Gastroesophageal sphincter (tissue), 4 donors: ENCODE measurements around the gene LSAMP. TPM values are rescaled to one million over a fixed set of nuclear protein-coding genes. Genes with fewer than 3 reads are reported as not detected.

Experiments used
- ATAC-seq: fragments of 150-250 bp; one replicate; pipeline ENCODE4 v1.9.1; 2016; ENCODE audit warnings: mild to moderate bottlenecking, moderate library complexity
- H3K27ac ChIP-seq, 4 donors: fragments of 200-600 bp; sonication (generic) in 3 of 4; 1 replicate in 3 of 4; 2 replicates in 1 of 4; pipeline ENCODE4 v1.5.1; 2016 to 2019
- H3K27me3 ChIP-seq: fragments of 200-600 bp; sonication (generic); one replicate; pipeline ENCODE4 v1.5.1; 2019
- H3K36me3 ChIP-seq, 2 donors: fragments of 200-600 bp; sonication (generic); one replicate each; pipeline ENCODE4 v1.5.1; 2019; ENCODE audit warnings: control low read depth in 1 of 2
- H3K4me1 ChIP-seq, 3 donors: fragments of 200-600 bp; sonication (generic); 1 replicate in 2 of 3; 2 replicates in 1 of 3; pipeline ENCODE4 v1.5.1; 2016 to 2019; ENCODE audit warnings: control low read depth in 2 of 3
- H3K4me3 ChIP-seq, 2 donors: fragments of 200-600 bp; sonication (generic); one replicate each; pipeline ENCODE4 v1.5.1; 2019; ENCODE audit warnings: mild to moderate bottlenecking in 1 of 2, moderate library complexity in 1 of 2
- H3K9me3 ChIP-seq, 3 donors: fragments of 200-600 bp; sonication (generic); one replicate each; pipeline ENCODE4 v1.5.1; 2017 to 2019; ENCODE audit warnings: control low read depth in 2 of 3
- EP300 ChIP-seq: sonication (generic); formaldehyde crosslinking; IDR thresholded peaks from one replicate; pipeline ENCODE4 v1.6.1; 2017; ENCODE audit warnings: antibody characterized with exemption, mild to moderate bottlenecking
- POLR2A ChIP-seq, 2 donors: fragments of 450-650 bp; IDR thresholded peaks; one replicate each; pipeline ENCODE4 v1.6.1; 2017; ENCODE audit warnings: antibody characterized with exemption in 2 of 2, mild to moderate bottlenecking in 2 of 2, moderate library complexity in 1 of 2
- POLR2AphosphoS5 ChIP-seq: sonication (generic); formaldehyde crosslinking; IDR thresholded peaks from one replicate; pipeline ENCODE4 v1.6.1; 2017; ENCODE audit warnings: antibody characterized with exemption
- WGBS, 2 donors: methylation state at CpG; one replicate each; pipeline ENCODE4 v1.1.5; 2018; ENCODE audit warnings: low coverage in 1 of 2; 5-methylcytosine and 5-hydroxymethylcytosine counted together
- total RNA-seq, 4 donors: library from RNA; depleted of rRNA; stranded (reverse); fragments of >200 nt; gene quantifications; one replicate each; pipeline ENCODE4 v1.1.0, GENCODE V29; 2016
- TF ChIP-seq, protein P1 (sequence below), 4 experiments: fragments of 200-600 bp in 2 of 4; fragments of 450-650 bp in 2 of 4; sonication (generic) in 1 of 4; IDR thresholded peaks; one replicate each; pipeline ENCODE4 v1.5.1; 2017 to 2019; ENCODE audit warnings: antibody characterized with exemption in 4 of 4, mild to moderate bottlenecking in 2 of 4, moderate library complexity in 2 of 4

LSAMP gene
- total RNA-seq, 4 donors from 2014 or later: 1.5 to 9.3 (median 3.6) TPM

DNA sequence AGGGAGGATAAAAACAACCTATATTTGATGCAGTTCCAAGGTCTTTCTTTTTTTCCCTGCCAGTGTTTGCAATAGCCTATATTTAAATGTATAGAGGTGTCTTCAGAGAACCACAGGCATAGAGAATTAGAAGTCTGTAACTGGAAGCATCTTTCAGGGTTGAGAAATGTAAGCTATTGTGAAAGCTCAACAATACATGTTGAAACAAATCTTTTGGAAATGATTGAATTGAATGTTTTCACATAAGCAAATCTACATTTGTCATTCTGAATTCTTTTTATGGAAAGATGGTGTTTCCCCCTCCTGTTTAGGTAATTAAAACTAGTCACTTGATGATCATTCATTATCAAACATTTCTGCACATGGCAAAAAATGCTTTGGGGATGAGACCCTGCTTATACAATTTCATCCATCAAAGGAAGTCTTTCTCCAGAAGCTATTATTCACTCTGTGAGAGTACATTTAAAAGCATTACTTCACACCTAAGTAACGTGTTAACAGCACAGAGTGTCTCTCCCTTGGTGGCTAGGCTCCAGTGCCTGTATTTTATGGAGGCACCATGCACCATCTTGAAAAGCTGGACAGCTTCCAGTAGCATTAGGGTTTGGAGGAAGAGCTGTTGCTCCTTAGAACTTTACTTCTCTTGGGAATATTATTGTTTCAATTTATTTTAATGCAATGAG lies 406.2 kb downstream of the LSAMP start:
- Histone ChIP-seq H3K27ac (no peak overlapping the region), H3K9me3 (no peaks in the 10 kb centered on the region), H3K4me1 (no peaks in the 10 kb centered on the region), H3K4me3 (no peak overlapping the region), H3K36me3 (no peaks in the 10 kb centered on the region), H3K27me3 (no peaks in the 10 kb centered on the region)
- no peak for ATAC-seq
- TF ChIP-seq, protein P1, sequence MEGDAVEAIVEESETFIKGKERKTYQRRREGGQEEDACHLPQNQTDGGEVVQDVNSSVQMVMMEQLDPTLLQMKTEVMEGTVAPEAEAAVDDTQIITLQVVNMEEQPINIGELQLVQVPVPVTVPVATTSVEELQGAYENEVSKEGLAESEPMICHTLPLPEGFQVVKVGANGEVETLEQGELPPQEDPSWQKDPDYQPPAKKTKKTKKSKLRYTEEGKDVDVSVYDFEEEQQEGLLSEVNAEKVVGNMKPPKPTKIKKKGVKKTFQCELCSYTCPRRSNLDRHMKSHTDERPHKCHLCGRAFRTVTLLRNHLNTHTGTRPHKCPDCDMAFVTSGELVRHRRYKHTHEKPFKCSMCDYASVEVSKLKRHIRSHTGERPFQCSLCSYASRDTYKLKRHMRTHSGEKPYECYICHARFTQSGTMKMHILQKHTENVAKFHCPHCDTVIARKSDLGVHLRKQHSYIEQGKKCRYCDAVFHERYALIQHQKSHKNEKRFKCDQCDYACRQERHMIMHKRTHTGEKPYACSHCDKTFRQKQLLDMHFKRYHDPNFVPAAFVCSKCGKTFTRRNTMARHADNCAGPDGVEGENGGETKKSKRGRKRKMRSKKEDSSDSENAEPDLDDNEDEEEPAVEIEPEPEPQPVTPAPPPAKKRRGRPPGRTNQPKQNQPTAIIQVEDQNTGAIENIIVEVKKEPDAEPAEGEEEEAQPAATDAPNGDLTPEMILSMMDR (IDR thresholded peaks at IDR 0.05): no peak
- no peak for TF ChIP-seq EP300
- TF ChIP-seq POLR2A (IDR thresholded peaks at IDR 0.05): no peak
- no peak for TF ChIP-seq POLR2AphosphoS5
- WGBS, 2 donors: 30 to 64% methylated on average over 1 of the region's 1 CpG

DNA sequence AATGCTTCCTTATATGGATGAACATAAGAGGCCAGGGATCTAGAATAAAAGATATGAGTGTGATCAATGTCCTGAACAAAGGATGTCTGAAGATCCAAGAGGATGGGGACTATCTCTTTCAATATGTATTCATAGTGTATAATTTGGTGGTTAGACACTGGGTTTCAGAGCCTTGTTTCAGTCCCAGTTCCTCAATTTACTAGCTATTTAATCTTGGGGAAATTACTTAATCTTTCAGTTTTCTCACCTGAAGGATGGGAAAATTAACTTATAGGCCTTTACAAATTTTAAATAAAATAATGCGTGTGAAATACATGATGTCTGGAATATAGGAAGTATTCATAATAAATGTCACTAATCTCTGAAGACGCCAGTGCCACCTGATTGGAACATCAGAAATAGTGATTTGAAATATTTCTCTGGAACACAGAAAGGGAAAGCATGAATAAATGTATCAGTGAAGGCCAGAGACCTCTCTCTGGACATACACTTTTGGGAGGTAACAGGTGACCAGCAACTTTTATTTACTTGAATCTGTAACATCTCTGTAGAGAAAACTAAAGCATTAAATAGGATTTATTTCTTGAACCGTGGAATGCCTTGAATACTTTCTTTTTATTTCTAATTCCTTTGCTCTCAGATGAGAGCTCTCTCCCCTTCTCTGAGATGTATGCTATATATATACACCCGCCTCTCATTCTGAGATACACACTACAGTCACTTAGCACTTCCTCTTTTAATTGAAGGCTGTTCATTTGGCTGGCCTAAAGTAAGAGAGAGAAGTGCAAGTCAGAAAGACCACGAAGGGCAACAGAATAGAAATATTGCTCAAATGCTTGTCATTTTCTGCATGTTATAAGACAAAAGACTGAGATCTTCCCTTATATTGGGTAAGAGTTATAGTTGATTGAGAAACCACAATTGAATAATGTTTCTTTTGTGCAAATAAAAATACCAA lies 407.1 kb downstream of the LSAMP start:
- no peak overlapping the region for H3K27ac ChIP-seq
- no peak for ATAC-seq
- H3K4me3 ChIP-seq: no peak overlapping the region
- H3K27me3 ChIP-seq: no peaks in the 10 kb centered on the region
- TF ChIP-seq, protein P1 (IDR thresholded peaks at IDR 0.05): no peak
- WGBS, 2 donors: 83% methylated on average over 5 of the region's 5 CpGs
- H3K9me3 ChIP-seq: no peaks in the 10 kb centered on the region
- H3K36me3 ChIP-seq: no peaks in the 10 kb centered on the region
- no peaks in the 10 kb centered on the region for H3K4me1 ChIP-seq

DNA sequence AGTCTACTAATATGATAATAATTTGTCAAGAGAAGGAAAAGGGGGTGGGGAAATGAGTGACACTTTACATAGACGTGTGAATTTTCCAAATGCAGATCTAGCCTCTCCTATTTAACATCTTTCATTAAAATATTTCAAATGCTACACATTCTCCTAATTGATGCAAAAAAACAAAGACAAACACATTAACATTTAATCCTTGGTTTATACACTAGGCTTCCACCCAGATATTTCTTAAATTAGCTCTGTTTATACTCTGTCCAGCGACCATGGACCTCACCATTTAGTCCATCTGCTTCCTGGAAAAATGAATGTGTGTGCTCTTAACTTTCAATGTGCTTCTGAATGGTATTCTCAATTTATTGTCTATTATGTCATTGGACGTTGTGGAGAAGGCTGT lies 409.9 kb downstream of the LSAMP start:
- no peak overlapping the region for H3K4me3 ChIP-seq
- no peaks in the 10 kb centered on the region for H3K9me3 ChIP-seq
- TF ChIP-seq POLR2AphosphoS5: no peak
- TF ChIP-seq EP300: no peak
- no peak for TF ChIP-seq POLR2A (IDR thresholded peaks at IDR 0.05)
- TF ChIP-seq, protein P1 (IDR thresholded peaks at IDR 0.05): no peak
- H3K36me3 ChIP-seq: no peaks in the 10 kb centered on the region
- WGBS, 2 donors: 41 to 60% methylated on average over 3 of the region's 3 CpGs
- no peak overlapping the region for H3K27ac ChIP-seq
- no peak for ATAC-seq
- H3K27me3 ChIP-seq: no peaks in the 10 kb centered on the region
- H3K4me1 ChIP-seq: no peaks in the 10 kb centered on the region

DNA sequence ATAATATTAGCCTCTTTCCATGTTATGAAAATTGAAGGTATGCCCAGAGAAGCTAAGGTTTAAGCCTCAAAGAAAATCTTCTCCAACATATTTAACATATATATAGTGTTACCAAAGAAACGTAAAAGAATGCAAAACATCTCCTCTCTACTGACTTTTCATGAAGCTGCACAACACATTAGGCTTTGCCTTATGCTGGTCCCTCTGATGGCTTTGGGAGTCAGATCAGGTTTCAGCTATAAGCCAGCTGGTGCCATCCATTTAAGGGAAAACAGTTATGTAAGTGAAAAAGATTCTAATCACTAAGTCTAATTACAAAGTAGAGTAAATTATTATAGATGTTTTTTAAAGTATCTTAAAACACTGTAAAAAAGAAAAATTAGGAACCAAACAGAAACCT lies 410.5 kb downstream of the LSAMP start:
- Histone ChIP-seq H3K36me3 (no peaks in the 10 kb centered on the region), H3K4me3 (no peak overlapping the region), H3K4me1 (no peaks in the 10 kb centered on the region), H3K9me3 (no peaks in the 10 kb centered on the region), H3K27me3 (no peaks in the 10 kb centered on the region), H3K27ac (no peak overlapping the region)
- TF ChIP-seq EP300 (no peak), POLR2AphosphoS5 (no peak), POLR2A (IDR thresholded peaks at IDR 0.05) (no peak)
- TF ChIP-seq, protein P1 (IDR thresholded peaks at IDR 0.05): no peak
- 30 to 45% methylated on average over 1 of the region's 1 CpG for WGBS, 2 donors
- ATAC-seq: no peak
